Peyer's patch (tissue), 4 donors: Measurements from ENCODE around the gene PRTN3.

Experiments used
- POLR2A ChIP-seq, 2 donors: fragments of 450-650 bp; IDR thresholded peaks; one replicate each; pipeline ENCODE4 v1.5.1; 2017; ENCODE audit warnings: antibody characterized with exemption in 2 of 2, mild to moderate bottlenecking in 2 of 2, moderate library complexity in 2 of 2
- TF ChIP-seq, protein P1 (sequence below), 6 experiments: fragments of 450-650 bp in 4 of 6; fragments of 200-600 bp in 2 of 6; sonication (generic) in 1 of 6; IDR thresholded peaks; one replicate each; pipeline ENCODE4 v1.5.1; 2017 to 2019; ENCODE audit warnings: antibody characterized with exemption in 6 of 6, mild to moderate bottlenecking in 3 of 6, moderate library complexity in 1 of 6

DNA sequence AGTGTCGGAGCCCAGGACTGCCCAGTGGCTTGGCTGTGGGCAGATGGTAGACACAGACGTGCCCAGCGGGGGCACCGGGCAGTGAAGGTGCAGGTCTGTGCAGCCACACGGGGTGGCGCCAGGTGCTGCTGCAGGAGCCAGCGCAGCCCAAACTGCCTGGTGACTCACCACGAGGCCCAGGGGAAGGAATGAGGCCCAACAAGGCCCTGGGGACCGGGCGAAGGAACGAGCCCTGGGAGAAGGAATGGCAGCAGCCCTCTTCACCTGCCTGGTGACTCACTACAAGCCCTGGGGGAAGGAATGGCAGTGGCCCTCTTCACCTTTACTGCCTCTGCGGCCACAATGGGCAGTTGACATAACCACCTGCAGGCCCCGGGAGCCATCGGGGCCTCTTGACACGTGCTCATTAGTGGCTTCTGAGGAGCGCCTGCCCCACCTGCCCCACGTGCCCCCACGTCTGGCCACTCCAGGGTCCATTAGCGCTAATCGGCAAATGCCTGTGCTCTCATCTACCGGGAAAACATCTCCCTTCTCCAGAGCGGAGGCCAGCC is 42.9 kb downstream of the PRTN3 start:
- no peak for TF ChIP-seq POLR2A (IDR thresholded peaks at IDR 0.05)
- TF ChIP-seq, protein P1, sequence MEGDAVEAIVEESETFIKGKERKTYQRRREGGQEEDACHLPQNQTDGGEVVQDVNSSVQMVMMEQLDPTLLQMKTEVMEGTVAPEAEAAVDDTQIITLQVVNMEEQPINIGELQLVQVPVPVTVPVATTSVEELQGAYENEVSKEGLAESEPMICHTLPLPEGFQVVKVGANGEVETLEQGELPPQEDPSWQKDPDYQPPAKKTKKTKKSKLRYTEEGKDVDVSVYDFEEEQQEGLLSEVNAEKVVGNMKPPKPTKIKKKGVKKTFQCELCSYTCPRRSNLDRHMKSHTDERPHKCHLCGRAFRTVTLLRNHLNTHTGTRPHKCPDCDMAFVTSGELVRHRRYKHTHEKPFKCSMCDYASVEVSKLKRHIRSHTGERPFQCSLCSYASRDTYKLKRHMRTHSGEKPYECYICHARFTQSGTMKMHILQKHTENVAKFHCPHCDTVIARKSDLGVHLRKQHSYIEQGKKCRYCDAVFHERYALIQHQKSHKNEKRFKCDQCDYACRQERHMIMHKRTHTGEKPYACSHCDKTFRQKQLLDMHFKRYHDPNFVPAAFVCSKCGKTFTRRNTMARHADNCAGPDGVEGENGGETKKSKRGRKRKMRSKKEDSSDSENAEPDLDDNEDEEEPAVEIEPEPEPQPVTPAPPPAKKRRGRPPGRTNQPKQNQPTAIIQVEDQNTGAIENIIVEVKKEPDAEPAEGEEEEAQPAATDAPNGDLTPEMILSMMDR (IDR thresholded peaks at IDR 0.05): no peak
